CD4-positive, alpha-beta T cell treated with Interleukin-4 for 4 hours (primary cell): ENCODE results near the gene ZNF566.

Experiments used
- DNase-seq: peaks from one replicate; pipeline ENCODE4 v3.0.0-alpha.2; 2020

ZNF566 gene

DNA sequence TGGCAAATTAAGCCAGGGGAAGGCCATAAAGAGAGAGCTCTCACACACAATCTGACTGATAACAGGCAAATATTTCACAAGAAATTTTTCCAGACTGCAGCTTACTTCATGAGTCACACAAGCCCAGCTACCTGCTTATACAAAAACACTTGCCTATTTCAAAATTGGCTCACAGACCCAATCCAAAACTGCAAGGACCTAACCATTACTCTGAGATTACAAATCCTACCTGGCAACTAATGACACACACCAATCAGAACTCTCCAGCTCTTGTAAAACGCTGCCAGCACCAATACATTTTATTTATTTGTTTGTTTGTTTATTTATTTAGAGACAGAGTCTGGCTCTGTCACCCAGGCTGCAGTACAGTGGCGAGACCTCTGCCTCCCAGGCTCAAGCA lies 52.8 kb downstream of the ZNF566 start:
- DNase-seq = no peak

DNA sequence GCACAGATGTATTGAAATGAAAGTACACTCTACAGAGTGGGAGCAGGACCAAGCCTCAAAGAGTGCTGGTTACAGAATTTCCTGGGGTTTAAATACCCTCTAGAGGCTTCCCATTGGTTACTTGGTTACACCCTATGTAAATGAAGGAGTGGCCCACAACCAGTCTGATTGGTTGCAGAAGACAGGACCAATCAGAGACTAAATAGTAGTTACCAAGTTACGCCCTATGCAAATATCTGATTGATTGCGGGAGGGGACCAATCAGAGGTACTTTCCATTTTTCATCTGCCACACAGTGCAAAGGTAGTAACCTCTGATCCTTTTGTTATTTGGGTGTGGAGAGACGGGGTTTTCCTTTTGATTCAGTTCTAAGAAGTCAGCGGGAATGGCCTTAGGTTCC lies 65.4 kb downstream of the ZNF566 start:
- no peak for DNase-seq

DNA sequence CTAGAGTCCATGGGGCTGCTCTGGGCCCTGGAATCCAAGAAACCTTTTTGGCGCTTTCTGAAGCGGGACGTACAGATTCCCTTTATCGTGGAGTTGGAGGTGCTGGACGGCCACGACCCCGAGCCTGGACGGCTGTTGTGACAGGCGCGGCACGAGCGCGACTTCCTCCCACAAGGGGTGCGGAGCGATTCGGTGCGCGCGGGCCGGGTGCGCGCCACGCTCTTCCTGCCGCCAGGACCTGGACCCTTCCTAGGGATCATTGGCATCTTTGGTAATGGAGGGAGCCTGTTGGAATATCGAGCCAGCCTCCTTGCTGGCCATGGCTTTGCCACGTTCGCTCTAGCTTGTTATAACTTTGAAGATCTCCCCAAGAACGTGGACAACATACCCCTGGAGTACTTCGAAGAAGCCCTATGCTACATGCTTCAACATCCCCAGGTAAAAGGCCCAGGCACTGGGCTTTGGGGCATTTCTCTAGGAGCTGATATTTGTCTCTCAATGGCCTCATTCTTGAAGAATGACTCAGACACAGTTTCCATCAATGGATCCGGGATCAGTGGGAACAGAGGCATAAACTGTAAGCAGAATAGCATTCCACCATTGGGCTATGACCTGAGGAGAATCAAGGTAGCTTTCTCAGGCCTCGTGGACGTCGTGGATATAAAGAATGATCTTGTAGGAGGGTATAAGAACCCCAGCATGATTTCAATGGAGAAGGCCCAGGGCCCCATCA lies 67.4 kb downstream of the ZNF566 start:
- DNase-seq = no peak

DNA sequence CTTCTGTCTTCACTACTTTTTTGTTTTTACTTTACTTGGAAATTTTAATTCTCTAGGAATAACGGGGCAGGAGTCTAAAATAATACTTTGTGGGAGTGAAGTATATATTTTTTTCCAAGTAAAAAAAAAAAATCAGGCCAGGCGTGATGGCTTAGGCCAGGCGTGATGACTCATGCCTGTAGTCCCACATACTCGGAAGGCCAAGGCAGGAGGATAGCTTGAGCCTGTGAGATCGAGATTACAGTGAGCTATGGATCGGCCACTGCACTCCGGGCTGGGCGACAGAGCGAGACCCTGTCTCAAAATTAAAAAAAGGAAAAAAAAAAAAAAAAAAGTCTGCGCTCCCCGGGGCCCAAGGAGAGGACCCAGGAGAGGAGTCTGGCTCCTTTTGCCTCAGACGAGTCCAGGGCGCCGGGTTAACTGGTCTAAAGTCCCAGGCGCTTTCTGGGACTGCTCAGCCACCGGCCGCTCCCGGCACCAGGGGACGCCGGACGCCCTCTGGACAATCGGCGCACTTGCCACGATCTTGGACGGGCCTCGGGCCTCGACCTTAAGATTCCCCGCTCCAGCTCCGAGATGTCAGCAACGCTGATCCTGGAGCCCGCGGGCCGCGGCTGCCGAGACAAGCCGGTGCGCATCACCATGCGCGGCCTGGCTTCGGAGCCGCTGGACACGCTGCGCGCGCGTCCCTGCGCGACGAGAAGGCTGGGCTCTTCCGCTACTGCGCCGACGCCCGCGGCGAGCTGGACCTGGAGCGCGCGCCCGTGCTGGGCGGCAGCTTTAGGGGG lies 68.2 kb downstream of the ZNF566 start:
- no peak for DNase-seq

DNA sequence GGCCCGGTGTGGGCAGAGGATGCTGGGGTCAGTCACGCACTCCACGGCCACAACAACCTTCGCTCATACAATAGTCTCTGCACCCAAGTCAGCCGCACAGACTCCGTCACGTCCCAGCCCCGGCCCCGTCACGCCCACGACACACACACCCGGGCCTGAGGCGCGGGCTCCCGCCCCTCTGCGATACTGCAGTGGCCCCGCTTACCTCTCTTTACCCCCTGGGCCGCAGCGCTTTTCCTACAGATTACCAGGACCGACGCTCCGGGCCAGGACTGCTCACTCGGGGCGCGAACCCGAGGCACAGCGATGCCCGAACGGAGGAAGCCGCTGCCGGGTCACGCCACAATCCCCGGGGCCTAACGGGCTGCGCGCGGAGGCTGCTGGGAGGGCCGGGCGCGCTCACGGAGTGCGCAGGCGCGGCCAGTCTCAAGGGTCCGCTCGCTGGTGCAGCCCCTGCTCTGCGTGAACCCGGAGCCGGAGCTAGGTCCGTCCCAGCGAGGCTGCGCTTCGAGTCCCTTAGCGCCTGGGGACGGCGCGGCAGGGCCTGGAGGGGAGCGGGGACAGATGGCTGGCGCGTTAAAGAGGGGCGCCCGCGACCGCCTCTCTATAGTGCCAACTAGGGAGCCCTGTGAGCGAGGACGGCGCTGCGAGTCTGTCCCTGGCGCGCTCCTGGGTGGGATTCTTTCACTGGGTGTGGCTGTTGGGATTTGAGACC lies 70.9 kb downstream of the ZNF566 start, which contains the start of gene ZFP82:
Gene ZFP82 (minus strand): TSS at position 358 of the 715 bp plus-strand sequence. CDS start 8,855 bp downstream, outside the sequence.
- peak; percentile 72 for DNase-seq

DNA sequence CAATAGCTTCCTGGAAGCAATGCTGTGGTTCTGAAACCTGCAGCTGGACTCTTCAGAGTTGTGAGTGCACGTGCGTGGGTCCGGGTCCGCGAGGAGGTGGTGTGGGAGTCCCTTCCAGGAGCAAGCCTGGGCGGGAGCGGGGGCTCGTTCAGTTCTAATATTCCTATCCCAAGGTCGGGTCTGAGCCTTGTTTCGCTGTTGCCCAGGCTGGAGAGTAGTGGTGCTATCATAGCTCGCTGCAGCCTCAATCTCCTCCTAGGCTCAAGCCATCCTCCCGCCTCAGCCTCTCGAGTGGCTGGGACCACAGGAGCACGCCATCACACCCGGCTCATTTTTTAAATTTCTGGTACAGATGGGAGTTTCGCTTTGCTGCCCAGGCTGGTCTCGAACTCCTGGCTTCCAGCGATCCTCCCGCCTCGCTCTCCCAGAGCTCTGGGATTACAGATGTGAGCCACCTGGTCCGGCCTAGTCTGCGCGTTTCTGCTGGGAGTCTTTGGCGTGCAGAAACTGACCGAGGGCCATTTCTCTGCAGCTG lies 71.5 kb downstream of the ZNF566 start:
- no peak for DNase-seq

DNA sequence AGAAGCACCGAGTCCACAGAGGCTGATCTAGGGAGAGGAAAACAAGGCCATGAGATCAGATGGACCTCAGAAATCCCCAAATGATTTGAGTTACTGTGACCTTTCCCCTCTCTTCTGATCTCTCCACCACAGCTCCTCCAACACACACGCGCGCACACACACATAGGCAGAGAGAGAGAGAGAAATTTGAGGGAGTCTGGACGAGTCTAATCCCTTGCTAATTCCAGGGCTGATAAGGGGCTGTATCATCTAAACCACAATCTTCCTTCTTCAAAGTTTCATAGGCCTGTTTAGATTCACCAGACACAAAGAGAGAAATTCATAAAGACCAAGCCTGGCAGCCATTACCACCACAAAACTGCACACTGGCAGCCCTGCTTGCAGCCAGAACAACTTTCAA lies 79.5 kb downstream of the ZNF566 start:
- DNase-seq = no peak

DNA sequence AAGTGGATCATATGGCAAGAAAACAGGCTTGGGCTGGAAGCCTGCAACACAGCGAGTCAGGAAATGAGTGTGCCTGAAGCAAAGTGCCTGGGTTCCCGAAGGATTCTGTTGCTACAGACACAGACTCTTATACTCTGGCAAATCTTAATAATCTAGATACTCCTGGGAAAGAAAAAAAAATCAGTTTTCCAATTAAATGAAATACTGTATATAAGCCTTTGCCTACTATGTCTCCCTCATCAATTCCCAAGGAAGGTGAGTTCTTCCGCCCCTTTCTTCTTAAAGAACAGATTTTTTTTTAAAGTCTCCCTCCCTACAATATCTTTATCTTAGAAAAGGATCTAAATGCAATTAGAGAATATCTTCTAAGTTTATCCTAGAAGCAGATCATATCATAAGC lies 81.3 kb downstream of the ZNF566 start:
- DNase-seq = no peak

DNA sequence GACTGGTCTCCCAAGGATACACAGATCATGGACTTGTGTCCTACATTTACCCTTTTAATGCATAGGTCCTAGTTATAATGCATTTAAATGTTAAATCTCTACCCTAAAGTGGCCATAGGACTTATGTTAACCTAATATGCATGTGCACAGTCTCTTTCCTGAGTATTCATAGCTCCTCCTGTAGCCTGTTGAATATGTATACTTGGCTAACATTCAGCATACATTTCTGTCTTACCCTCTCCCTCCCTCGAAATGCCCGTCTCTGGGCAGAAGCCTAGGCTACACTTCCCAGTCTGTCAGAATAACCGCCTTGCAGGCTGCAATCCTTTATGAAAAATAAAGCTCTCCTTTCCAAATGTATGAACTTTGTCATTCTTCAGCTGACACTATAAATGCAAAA lies 84.9 kb downstream of the ZNF566 start:
- DNase-seq = no peak

DNA sequence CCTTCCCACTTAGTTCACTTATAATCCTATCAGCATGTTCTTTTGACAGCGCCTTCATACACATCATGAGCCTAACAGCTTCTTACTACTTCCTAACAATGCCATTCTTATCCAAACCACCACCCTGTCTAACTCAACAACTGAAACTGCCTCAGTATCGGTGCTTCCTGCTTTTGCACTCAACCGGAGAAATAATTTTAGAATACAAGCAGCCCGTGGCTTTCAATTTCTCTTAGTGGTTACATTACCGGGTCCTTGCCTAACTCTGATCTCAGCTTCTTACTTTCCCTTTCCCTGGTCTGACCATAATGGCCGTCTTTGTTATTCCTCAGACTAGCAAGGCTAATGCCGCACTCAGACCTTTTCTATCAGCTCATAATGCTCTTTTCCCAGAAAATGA lies 87.9 kb downstream of the ZNF566 start:
- DNase-seq = no peak

DNA sequence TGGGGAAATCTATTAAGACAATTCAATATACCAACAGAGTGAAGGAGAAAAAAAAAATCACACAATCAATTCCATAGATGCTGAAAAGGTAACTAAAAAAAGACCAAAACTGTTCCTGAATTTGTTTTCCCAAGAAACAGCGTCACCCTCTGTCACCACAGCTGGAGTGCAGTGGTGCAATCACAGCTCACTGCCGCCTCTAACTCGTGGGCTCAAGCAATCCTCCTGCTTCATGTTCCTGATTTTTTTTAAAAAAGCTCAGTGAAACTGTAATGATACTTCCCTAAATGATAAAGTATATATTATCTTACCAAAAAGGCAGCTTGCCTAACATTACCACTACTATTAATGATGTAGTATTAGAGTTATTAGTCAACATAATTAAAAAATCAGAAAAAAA lies 90.8 kb downstream of the ZNF566 start:
- DNase-seq = no peak
